ENCODE data around the gene CDH2.

The CDH2 gene

GRCh38 chr18:28018351-28018750 lies 158.6 kb downstream of the CDH2 start:
- no peak for DNase-seq (ENCODE audit: low read depth)
- H3K4me3 ChIP-seq (ENCODE audit: control insufficient read depth, low read depth, low read length), result no peak overlapping the region
- TF ChIP-seq, protein P1, sequence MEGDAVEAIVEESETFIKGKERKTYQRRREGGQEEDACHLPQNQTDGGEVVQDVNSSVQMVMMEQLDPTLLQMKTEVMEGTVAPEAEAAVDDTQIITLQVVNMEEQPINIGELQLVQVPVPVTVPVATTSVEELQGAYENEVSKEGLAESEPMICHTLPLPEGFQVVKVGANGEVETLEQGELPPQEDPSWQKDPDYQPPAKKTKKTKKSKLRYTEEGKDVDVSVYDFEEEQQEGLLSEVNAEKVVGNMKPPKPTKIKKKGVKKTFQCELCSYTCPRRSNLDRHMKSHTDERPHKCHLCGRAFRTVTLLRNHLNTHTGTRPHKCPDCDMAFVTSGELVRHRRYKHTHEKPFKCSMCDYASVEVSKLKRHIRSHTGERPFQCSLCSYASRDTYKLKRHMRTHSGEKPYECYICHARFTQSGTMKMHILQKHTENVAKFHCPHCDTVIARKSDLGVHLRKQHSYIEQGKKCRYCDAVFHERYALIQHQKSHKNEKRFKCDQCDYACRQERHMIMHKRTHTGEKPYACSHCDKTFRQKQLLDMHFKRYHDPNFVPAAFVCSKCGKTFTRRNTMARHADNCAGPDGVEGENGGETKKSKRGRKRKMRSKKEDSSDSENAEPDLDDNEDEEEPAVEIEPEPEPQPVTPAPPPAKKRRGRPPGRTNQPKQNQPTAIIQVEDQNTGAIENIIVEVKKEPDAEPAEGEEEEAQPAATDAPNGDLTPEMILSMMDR (conservative IDR thresholded peaks at IDR 0.05; ENCODE audit: control insufficient read depth, insufficient read depth, low read depth, low read length), result no peak

GRCh38 chr18:28015671-28016070 lies 161.3 kb downstream of the CDH2 start:
- DNase-seq (ENCODE audit: low read depth), result no peak
- TF ChIP-seq, protein P1 (conservative IDR thresholded peaks at IDR 0.05; ENCODE audit: control insufficient read depth, insufficient read depth, low read depth, low read length), result no peak
- no peak overlapping the region for H3K4me3 ChIP-seq (ENCODE audit: control insufficient read depth, low read depth, low read length)

DNA sequence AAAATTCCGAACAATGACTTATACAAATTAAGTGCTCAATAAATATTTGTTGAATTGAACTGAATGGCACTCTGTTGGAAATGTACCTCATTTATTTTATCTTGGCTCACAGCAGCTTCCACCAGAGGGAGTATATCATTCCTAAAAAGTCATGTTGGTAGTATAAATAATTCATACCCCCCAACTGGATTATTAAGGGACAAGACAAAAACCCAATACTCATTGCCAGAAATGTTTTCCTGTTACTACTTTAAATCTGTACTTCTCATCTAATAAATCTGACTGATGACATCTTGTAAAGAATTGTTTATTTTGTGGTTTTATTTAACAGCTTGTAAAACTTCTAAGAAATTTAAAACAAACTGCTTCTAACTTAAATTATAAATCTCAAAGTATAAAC lies 163.9 kb downstream of the CDH2 start:
- TF ChIP-seq, protein P1 (conservative IDR thresholded peaks at IDR 0.05; ENCODE audit: control insufficient read depth, insufficient read depth, low read depth, low read length), result peak; percentile 67
- DNase-seq (ENCODE audit: low read depth), result peak; percentile 33

DNA sequence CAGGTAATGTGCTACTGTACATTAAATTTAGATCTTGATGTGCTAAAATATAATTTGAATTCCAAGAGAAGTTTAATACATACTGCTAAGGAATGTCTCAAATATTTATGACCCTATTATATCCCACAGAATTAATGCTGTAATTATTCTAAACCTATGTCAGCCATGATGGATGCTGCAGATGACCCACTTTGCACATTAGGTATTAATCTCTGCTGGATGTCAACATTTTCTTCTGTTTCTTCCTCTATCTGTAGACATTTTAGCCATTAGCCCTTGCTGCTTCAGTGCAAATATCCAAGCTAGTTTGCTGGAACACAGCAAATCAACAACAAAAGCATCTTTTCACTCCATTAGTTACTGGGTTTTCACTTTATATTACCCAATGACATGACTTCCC lies 164.6 kb downstream of the CDH2 start:
- no peak for DNase-seq (ENCODE audit: low read depth)
- TF ChIP-seq, protein P1 (conservative IDR thresholded peaks at IDR 0.05; ENCODE audit: control insufficient read depth, insufficient read depth, low read depth, low read length), result no peak
- H3K4me3 ChIP-seq (ENCODE audit: control insufficient read depth, low read depth, low read length), result no peak overlapping the region

More for the DNA sequence above, 163.9 kb downstream of the CDH2 start:
- H3K4me3 ChIP-seq (ENCODE audit: control insufficient read depth, low read depth, low read length), result no peak overlapping the region

DNA sequence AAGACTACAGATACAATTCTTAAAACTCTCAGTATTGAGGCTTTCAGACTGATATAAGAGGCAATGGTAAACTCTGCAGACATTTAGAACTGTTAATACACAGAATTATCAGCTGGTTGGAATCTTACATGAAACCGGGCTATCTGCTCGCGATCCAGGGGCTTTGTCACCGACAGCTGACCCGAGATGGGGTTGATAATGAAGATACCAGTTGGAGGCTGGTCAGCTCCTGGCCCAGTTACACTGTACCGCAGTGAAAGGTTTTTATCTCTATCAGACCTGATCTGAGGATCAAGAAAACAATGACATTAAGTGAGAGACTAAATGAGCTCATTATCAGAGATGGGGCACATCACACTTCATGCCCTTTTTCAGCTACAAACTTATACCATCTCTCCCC lies 167.3 kb downstream of the CDH2 start:
- no peak for DNase-seq (ENCODE audit: low read depth)
- no peak overlapping the region for H3K4me3 ChIP-seq (ENCODE audit: control insufficient read depth, low read depth, low read length)
- TF ChIP-seq, protein P1 (conservative IDR thresholded peaks at IDR 0.05; ENCODE audit: control insufficient read depth, insufficient read depth, low read depth, low read length), result no peak

DNA sequence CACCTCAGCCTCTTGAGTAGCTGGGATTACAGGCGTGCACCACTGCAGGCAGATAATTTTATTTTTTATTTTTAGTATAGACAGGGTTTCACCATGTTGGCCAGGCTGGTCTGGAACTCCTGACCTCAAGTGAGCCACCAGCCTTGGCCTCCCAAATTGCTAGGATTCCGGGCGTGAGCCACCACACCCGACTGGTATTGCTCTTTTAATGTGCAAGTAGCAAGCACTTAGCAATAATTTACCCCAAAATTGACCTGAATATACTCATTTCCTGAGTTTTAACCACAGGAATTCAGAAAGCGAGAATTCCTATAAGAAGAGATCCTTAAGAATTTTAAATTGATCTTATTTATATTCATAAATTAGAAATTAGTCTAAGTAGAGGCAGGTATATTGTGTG lies 169.1 kb downstream of the CDH2 start:
- no peak overlapping the region for H3K4me3 ChIP-seq (ENCODE audit: control insufficient read depth, low read depth, low read length)
- TF ChIP-seq, protein P1 (conservative IDR thresholded peaks at IDR 0.05; ENCODE audit: control insufficient read depth, insufficient read depth, low read depth, low read length), result no peak
- DNase-seq (ENCODE audit: low read depth), result peak; percentile 10

GRCh38 chr18:28005164-28005563 lies 171.8 kb downstream of the CDH2 start:
- TF ChIP-seq, protein P1 (conservative IDR thresholded peaks at IDR 0.05; ENCODE audit: control insufficient read depth, insufficient read depth, low read depth, low read length), result no peak
- DNase-seq (ENCODE audit: low read depth), result no peak
- no peak overlapping the region for H3K4me3 ChIP-seq (ENCODE audit: control insufficient read depth, low read depth, low read length)
